ENCODE data around the gene PNRC1. TPM values are rescaled to one million over a fixed set of nuclear protein-coding genes. Genes with fewer than 3 reads are reported as not detected.
A peak's percentile ranks its signal among the peaks of the same experiment; 100 is the strongest.
"Not testable (repeated sequence)": the region's sequence is repeated elsewhere in the genome, so short reads cannot be mapped to it uniquely, and the experiment has no call there.

PNRC1 gene
- total RNA-seq = 10 to 100 TPM; 89.2 to 90.8 TPM

GRCh38 chr6:89080281-89081128, at the start of gene PNRC1:
PNRC1 (plus strand) TSS chr6:89080751; CDS start chr6:89080895, 144 bp downstream.
- Mint-ChIP-seq H3K4me1 (ENCODE audit: low read depth) (peaks cover 25% of the 10 kb centered on the region), H3K4me3 (peak within 1 kb of the TSS; percentile 93), H3K9me3 (ENCODE audit: insufficient read depth) (no peaks in the 10 kb centered on the region), H3K27ac (peak within 1 kb of the TSS; percentile 99), H3K36me3 (ENCODE audit: low read depth) (peaks cover 36% of the 10 kb centered on the region), H3K27me3 (ENCODE audit: low read depth) (no peaks in the 10 kb centered on the region)
- peak; percentile 76 for ATAC-seq
- POLR2A ChIA-PET = interaction anchor here (0.6 to 7.5 kb wide), 41 partner anchors 10 to 1927 kb away, joined by 3 to 115 read pairs (median 4); partner anchors contain the start of genes LYRM2, MAP3K7, PM20D2 and RNGTT
- peak; percentile 100 for DNase-seq
- CTCF ChIA-PET = interaction anchor here (0.6 to 5.6 kb wide), 10 partner anchors 30 to 740 kb away, joined by 3 to 53 read pairs (median 5); partner anchors contain the start of gene SRSF12

GRCh38 chr6:89032599-89032998, 48.0 kb upstream of the PNRC1 start:
- ATAC-seq (no peak), DNase-seq (no peak)
- H3K27ac Mint-ChIP-seq = no peak overlapping the region
- H3K27me3 Mint-ChIP-seq (ENCODE audit: low read depth) = peaks cover 6% of the 10 kb centered on the region
- H3K36me3 Mint-ChIP-seq (ENCODE audit: low read depth) = peaks cover under 1% of the 10 kb centered on the region
- ChIA-PET POLR2A (interaction anchor here (1.4 kb wide), 1 partner anchor 48 kb away, joined by 4 read pairs; the partner anchor contains the start of gene PNRC1), CTCF (no interaction called here)
- no peak overlapping the region for H3K4me3 Mint-ChIP-seq
- H3K9me3 Mint-ChIP-seq (ENCODE audit: insufficient read depth) = peaks cover under 1% of the 10 kb centered on the region
- peaks cover 4% of the 10 kb centered on the region for H3K4me1 Mint-ChIP-seq (ENCODE audit: low read depth)

- H3K9me3 Mint-ChIP-seq (ENCODE audit: insufficient read depth) = peaks cover 7% of the 10 kb centered on the region
- H3K4me3 Mint-ChIP-seq = no peak overlapping the region
- H3K36me3 Mint-ChIP-seq (ENCODE audit: low read depth) = peaks cover 3% of the 10 kb centered on the region
- ChIA-PET CTCF (no interaction called here), POLR2A (interaction anchor here (0.7 kb wide), 1 partner anchor 47 kb away, joined by 3 read pairs; the partner anchor contains the start of gene PNRC1)
- H3K4me1 Mint-ChIP-seq (ENCODE audit: low read depth) = peaks cover 4% of the 10 kb centered on the region
- H3K27ac Mint-ChIP-seq = no peak overlapping the region
- DNase-seq (no peak), ATAC-seq (no peak)
- H3K27me3 Mint-ChIP-seq (ENCODE audit: low read depth) = peaks cover 3% of the 10 kb centered on the region
Measured at GRCh38 chr6:89033461-89033860, 47.1 kb upstream of the PNRC1 start.

- POLR2A ChIA-PET; H3K36me3 Mint-ChIP-seq (ENCODE audit: low read depth); H3K4me1 Mint-ChIP-seq (ENCODE audit: low read depth); ATAC-seq; CTCF ChIA-PET; H3K27ac Mint-ChIP-seq; H3K4me3 Mint-ChIP-seq; DNase-seq; H3K27me3 Mint-ChIP-seq (ENCODE audit: low read depth): not testable (repeated sequence)
- peaks cover 13% of the 10 kb centered on the region for H3K9me3 Mint-ChIP-seq (ENCODE audit: insufficient read depth)
Measured at GRCh38 chr6:89034116-89034515, 46.4 kb upstream of the PNRC1 start.

- H3K4me3 Mint-ChIP-seq = no peak overlapping the region
- no peak for ATAC-seq
- H3K27ac Mint-ChIP-seq = no peak overlapping the region
- CTCF ChIA-PET = no interaction called here
- no peak for DNase-seq
- peaks cover 3% of the 10 kb centered on the region for H3K36me3 Mint-ChIP-seq (ENCODE audit: low read depth)
- peaks cover 5% of the 10 kb centered on the region for H3K27me3 Mint-ChIP-seq (ENCODE audit: low read depth)
- H3K4me1 Mint-ChIP-seq (ENCODE audit: low read depth) = peaks cover 4% of the 10 kb centered on the region
- H3K9me3 Mint-ChIP-seq (ENCODE audit: insufficient read depth) = peaks cover 16% of the 10 kb centered on the region
- POLR2A ChIA-PET = no interaction called here
Measured at GRCh38 chr6:89034586-89035251, 45.8 kb upstream of the PNRC1 start.

- ATAC-seq = no peak
Measured at GRCh38 chr6:89035252-89036101, 45.1 kb upstream of the PNRC1 start.

GRCh38 chr6:89037141-89037900, 43.2 kb upstream of the PNRC1 start:
- ATAC-seq (no peak), DNase-seq (no peak)
- H3K9me3 Mint-ChIP-seq (ENCODE audit: insufficient read depth) = peaks cover 17% of the 10 kb centered on the region
- peaks cover 3% of the 10 kb centered on the region for H3K36me3 Mint-ChIP-seq (ENCODE audit: low read depth)
- H3K4me1 Mint-ChIP-seq (ENCODE audit: low read depth) = peaks cover 3% of the 10 kb centered on the region
- no peak overlapping the region for H3K27ac Mint-ChIP-seq
- CTCF ChIA-PET = no interaction called here
- no peak overlapping the region for H3K4me3 Mint-ChIP-seq
- POLR2A ChIA-PET = no interaction called here
- peaks cover 2% of the 10 kb centered on the region for H3K27me3 Mint-ChIP-seq (ENCODE audit: low read depth)

More at GRCh38 chr6:89035252-89036101, 45.1 kb upstream of the PNRC1 start:
- H3K36me3 Mint-ChIP-seq (ENCODE audit: low read depth) = peaks cover 3% of the 10 kb centered on the region
- ChIA-PET CTCF (no interaction called here), POLR2A (no interaction called here)
- H3K27me3 Mint-ChIP-seq (ENCODE audit: low read depth) = peaks cover 5% of the 10 kb centered on the region
- H3K4me3 Mint-ChIP-seq = no peak overlapping the region
- peaks cover 4% of the 10 kb centered on the region for H3K4me1 Mint-ChIP-seq (ENCODE audit: low read depth)
- H3K9me3 Mint-ChIP-seq (ENCODE audit: insufficient read depth) = peaks cover 17% of the 10 kb centered on the region
- no peak for DNase-seq
- no peak overlapping the region for H3K27ac Mint-ChIP-seq

- DNase-seq; H3K4me1 Mint-ChIP-seq (ENCODE audit: low read depth); H3K27ac Mint-ChIP-seq; ATAC-seq; POLR2A ChIA-PET; H3K4me3 Mint-ChIP-seq; H3K36me3 Mint-ChIP-seq (ENCODE audit: low read depth); H3K27me3 Mint-ChIP-seq (ENCODE audit: low read depth): not testable (repeated sequence)
- CTCF ChIA-PET = interaction anchor here (0.6 kb wide), 1 partner anchor 260 kb away, joined by 3 read pairs; no protein-coding TSS in a partner anchor
- H3K9me3 Mint-ChIP-seq (ENCODE audit: insufficient read depth) = peaks cover 17% of the 10 kb centered on the region
Measured at GRCh38 chr6:89037901-89038293, 42.7 kb upstream of the PNRC1 start.

GRCh38 chr6:89042664-89043063, 37.9 kb upstream of the PNRC1 start:
- DNase-seq (no peak), ATAC-seq (no peak)
- no peak overlapping the region for H3K4me3 Mint-ChIP-seq
- ChIA-PET POLR2A (no interaction called here), CTCF (interaction anchor here (0.6 kb wide), 1 partner anchor 44 kb away, joined by 3 read pairs; no protein-coding TSS in a partner anchor)
- peaks cover 2% of the 10 kb centered on the region for H3K27me3 Mint-ChIP-seq (ENCODE audit: low read depth)
- no peak overlapping the region for H3K27ac Mint-ChIP-seq
- peaks cover 16% of the 10 kb centered on the region for H3K9me3 Mint-ChIP-seq (ENCODE audit: insufficient read depth)
- peaks cover 2% of the 10 kb centered on the region for H3K36me3 Mint-ChIP-seq (ENCODE audit: low read depth)
- peaks cover 5% of the 10 kb centered on the region for H3K4me1 Mint-ChIP-seq (ENCODE audit: low read depth)

GRCh38 chr6:89044328-89045010, 36.1 kb upstream of the PNRC1 start:
- peaks cover 5% of the 10 kb centered on the region for H3K4me1 Mint-ChIP-seq (ENCODE audit: low read depth)
- H3K9me3 Mint-ChIP-seq (ENCODE audit: insufficient read depth) = peaks cover 3% of the 10 kb centered on the region
- ChIA-PET POLR2A (no interaction called here), CTCF (no interaction called here)
- no peak overlapping the region for H3K4me3 Mint-ChIP-seq
- DNase-seq (no peak), ATAC-seq (no peak)
- H3K27ac Mint-ChIP-seq = no peak overlapping the region
- H3K27me3 Mint-ChIP-seq (ENCODE audit: low read depth) = peaks cover 5% of the 10 kb centered on the region
- no peaks in the 10 kb centered on the region for H3K36me3 Mint-ChIP-seq (ENCODE audit: low read depth)
